ENCODE data around the gene TUBGCP6. TPM values are rescaled to one million over a fixed set of nuclear protein-coding genes. Genes with fewer than 3 reads are reported as not detected.
A peak's percentile ranks its signal among the peaks of the same experiment; 100 is the strongest.

TUBGCP6 gene
- total RNA-seq, 1 experiment from 2014 or later, result 31.3 TPM

DNA sequence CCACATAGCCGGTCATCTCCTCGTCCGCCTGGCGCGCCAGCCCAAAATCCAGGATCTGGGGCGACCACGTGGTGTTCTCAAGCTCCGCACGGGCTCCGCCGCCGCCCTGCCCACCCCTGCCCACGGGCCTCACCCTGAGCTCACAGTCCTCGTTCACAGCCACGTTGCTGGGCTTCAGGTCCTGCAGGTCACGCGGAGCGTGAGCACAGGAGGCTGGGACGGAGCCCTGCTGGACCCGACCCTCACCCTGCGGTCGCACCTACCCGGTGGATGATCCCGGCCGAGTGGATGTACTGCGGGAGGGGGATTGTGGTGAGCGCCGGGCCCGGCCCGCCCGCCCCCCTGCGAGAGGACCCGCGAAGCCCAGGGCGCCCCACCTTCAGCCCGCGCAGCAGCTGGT is 22.2 kb upstream of the TUBGCP6 start:
- intact Hi-C loops (cut with micrococcal nuclease; ENCODE audit: unreplicated experiment) (no loop called here), in situ Hi-C loops (cut with HindIII; ENCODE audit: low pct_unique_long_range_greater_than_20kb, low sequenced_read_pairs) (no loop called here)
- H3K4me3 ChIP-seq (ENCODE audit: low read depth in 2 of 2, low read length in 2 of 2), result no peak overlapping the region
- no peaks in the 10 kb centered on the region for H3K36me3 ChIP-seq (ENCODE audit: control insufficient read depth, insufficient read depth, low read length)
- ATAC-seq, result no peak
- no peak for DNase-seq (ENCODE audit: low read depth, low spot score)
- H3K9me3 ChIP-seq (ENCODE audit: control insufficient read depth, insufficient read depth, low read depth, low read length), result no peaks in the 10 kb centered on the region
- CTCF ChIA-PET, result no interaction called here
- POLR2A ChIA-PET, result no interaction called here
- no peak overlapping the region for H3K27ac ChIP-seq (ENCODE audit: low read length)
- TF ChIP-seq, protein P1, sequence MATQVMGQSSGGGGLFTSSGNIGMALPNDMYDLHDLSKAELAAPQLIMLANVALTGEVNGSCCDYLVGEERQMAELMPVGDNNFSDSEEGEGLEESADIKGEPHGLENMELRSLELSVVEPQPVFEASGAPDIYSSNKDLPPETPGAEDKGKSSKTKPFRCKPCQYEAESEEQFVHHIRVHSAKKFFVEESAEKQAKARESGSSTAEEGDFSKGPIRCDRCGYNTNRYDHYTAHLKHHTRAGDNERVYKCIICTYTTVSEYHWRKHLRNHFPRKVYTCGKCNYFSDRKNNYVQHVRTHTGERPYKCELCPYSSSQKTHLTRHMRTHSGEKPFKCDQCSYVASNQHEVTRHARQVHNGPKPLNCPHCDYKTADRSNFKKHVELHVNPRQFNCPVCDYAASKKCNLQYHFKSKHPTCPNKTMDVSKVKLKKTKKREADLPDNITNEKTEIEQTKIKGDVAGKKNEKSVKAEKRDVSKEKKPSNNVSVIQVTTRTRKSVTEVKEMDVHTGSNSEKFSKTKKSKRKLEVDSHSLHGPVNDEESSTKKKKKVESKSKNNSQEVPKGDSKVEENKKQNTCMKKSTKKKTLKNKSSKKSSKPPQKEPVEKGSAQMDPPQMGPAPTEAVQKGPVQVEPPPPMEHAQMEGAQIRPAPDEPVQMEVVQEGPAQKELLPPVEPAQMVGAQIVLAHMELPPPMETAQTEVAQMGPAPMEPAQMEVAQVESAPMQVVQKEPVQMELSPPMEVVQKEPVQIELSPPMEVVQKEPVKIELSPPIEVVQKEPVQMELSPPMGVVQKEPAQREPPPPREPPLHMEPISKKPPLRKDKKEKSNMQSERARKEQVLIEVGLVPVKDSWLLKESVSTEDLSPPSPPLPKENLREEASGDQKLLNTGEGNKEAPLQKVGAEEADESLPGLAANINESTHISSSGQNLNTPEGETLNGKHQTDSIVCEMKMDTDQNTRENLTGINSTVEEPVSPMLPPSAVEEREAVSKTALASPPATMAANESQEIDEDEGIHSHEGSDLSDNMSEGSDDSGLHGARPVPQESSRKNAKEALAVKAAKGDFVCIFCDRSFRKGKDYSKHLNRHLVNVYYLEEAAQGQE (IDR thresholded peaks at IDR 0.05; ENCODE audit: insufficient read depth in 1 of 2, low read depth in 2 of 2, low read length in 1 of 2), result no peak
- no TSS peak for BruUV-seq (replicated peaks)
- H3K27me3 ChIP-seq (ENCODE audit: control insufficient read depth, insufficient read depth, low read length), result no peaks in the 10 kb centered on the region
- H3K4me1 ChIP-seq (ENCODE audit: control insufficient read depth, insufficient read depth, low read length), result peaks cover 20% of the 10 kb centered on the region

GRCh38 chr22:50264946-50265669 is 20.3 kb upstream of the TUBGCP6 start:
- TSS peak; percentile 65 for BruUV-seq (replicated peaks)
- CTCF ChIA-PET, result no interaction called here
- no peaks in the 10 kb centered on the region for H3K27me3 ChIP-seq (ENCODE audit: control insufficient read depth, insufficient read depth, low read length)
- in situ Hi-C loops (cut with HindIII; ENCODE audit: low pct_unique_long_range_greater_than_20kb, low sequenced_read_pairs), result no loop called here
- no peak overlapping the region for H3K27ac ChIP-seq (ENCODE audit: low read length)
- no peaks in the 10 kb centered on the region; the same call in 1 of the 2 replicates for H3K36me3 ChIP-seq (ENCODE audit: control insufficient read depth, insufficient read depth, low read length)
- no peak overlapping the region for H3K4me3 ChIP-seq (ENCODE audit: low read depth in 2 of 2, low read length in 2 of 2)
- intact Hi-C loops (cut with micrococcal nuclease; ENCODE audit: unreplicated experiment), result no loop called here
- H3K4me1 ChIP-seq (ENCODE audit: control insufficient read depth, insufficient read depth, low read length), result peaks cover 21% of the 10 kb centered on the region
- no peak for DNase-seq (ENCODE audit: low read depth, low spot score)
- POLR2A ChIA-PET, result no interaction called here
- TF ChIP-seq TCF7L2 (IDR thresholded peaks at IDR 0.05; ENCODE audit: low read depth, low read length) (no peak), POLR2AphosphoS5 (IDR thresholded peaks at IDR 0.05; ENCODE audit: low read depth, low read length) (no peak)
- TF ChIP-seq, protein P1 (IDR thresholded peaks at IDR 0.05; ENCODE audit: insufficient read depth in 1 of 2, low read depth in 2 of 2, low read length in 1 of 2), result no peak
- no peaks in the 10 kb centered on the region for H3K9me3 ChIP-seq (ENCODE audit: control insufficient read depth, insufficient read depth, low read depth, low read length)
- no peak for ATAC-seq

GRCh38 chr22:50264104-50264745 is 19.4 kb upstream of the TUBGCP6 start:
- DNase-seq (ENCODE audit: low read depth, low spot score) (no peak), ATAC-seq (no peak)
- ChIA-PET POLR2A (interaction anchor here (0.5 kb wide), 1 partner anchor 73 kb away, joined by 3 read pairs; no protein-coding TSS in a partner anchor), CTCF (no interaction called here)
- no TSS peak for BruUV-seq (replicated peaks)
- in situ Hi-C loops (cut with HindIII; ENCODE audit: low pct_unique_long_range_greater_than_20kb, low sequenced_read_pairs), result no loop called here
- intact Hi-C loops (cut with micrococcal nuclease; ENCODE audit: unreplicated experiment), result no loop called here
- no peak overlapping the region for H3K4me3 ChIP-seq (ENCODE audit: low read depth in 2 of 2, low read length in 2 of 2)
- H3K27ac ChIP-seq (ENCODE audit: low read length), result no peak overlapping the region
- H3K27me3 ChIP-seq (ENCODE audit: control insufficient read depth, insufficient read depth, low read length), result no peaks in the 10 kb centered on the region
- no peaks in the 10 kb centered on the region; the same call in 1 of the 2 replicates for H3K36me3 ChIP-seq (ENCODE audit: control insufficient read depth, insufficient read depth, low read length)
- H3K4me1 ChIP-seq (ENCODE audit: control insufficient read depth, insufficient read depth, low read length), result peaks cover 24% of the 10 kb centered on the region
- TF ChIP-seq, protein P1 (IDR thresholded peaks at IDR 0.05; ENCODE audit: insufficient read depth in 1 of 2, low read depth in 2 of 2, low read length in 1 of 2), result no peak
- TF ChIP-seq, protein P2, sequence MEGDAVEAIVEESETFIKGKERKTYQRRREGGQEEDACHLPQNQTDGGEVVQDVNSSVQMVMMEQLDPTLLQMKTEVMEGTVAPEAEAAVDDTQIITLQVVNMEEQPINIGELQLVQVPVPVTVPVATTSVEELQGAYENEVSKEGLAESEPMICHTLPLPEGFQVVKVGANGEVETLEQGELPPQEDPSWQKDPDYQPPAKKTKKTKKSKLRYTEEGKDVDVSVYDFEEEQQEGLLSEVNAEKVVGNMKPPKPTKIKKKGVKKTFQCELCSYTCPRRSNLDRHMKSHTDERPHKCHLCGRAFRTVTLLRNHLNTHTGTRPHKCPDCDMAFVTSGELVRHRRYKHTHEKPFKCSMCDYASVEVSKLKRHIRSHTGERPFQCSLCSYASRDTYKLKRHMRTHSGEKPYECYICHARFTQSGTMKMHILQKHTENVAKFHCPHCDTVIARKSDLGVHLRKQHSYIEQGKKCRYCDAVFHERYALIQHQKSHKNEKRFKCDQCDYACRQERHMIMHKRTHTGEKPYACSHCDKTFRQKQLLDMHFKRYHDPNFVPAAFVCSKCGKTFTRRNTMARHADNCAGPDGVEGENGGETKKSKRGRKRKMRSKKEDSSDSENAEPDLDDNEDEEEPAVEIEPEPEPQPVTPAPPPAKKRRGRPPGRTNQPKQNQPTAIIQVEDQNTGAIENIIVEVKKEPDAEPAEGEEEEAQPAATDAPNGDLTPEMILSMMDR (IDR thresholded peaks at IDR 0.05), result no peak
- TF ChIP-seq SIN3A (IDR thresholded peaks at IDR 0.05; ENCODE audit: borderline replicate concordance, insufficient read depth, low read depth, low read length) (no peak), POLR2AphosphoS5 (IDR thresholded peaks at IDR 0.05; ENCODE audit: low read depth, low read length) (no peak), TCF7L2 (IDR thresholded peaks at IDR 0.05; ENCODE audit: low read depth, low read length) (no peak)
- H3K9me3 ChIP-seq (ENCODE audit: control insufficient read depth, insufficient read depth, low read depth, low read length), result no peaks in the 10 kb centered on the region
